ENCODE data around the gene AP4S1. TPM values are rescaled to one million over a fixed set of nuclear protein-coding genes. Genes with fewer than 3 reads are reported as not detected.
A peak's percentile ranks its signal among the peaks of the same experiment; 100 is the strongest.
"Not testable (repeated sequence)": the region's sequence is repeated elsewhere in the genome, so short reads cannot be mapped to it uniquely, and the experiment has no call there.

AP4S1 gene, protein sequence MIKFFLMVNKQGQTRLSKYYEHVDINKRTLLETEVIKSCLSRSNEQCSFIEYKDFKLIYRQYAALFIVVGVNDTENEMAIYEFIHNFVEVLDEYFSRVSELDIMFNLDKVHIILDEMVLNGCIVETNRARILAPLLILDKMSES
- total RNA-seq (ENCODE audit: low replicate concordance), result 10.0 and 11.4 TPM in 2 replicates
- long read RNA-seq, partial matches to known transcripts, result 0 of 3 reads
- long read RNA-seq, other reads (novel, unspliced or antisense), result 2 of 3 reads

- peaks cover 18% of the 10 kb centered on the region for H3K36me3 Mint-ChIP-seq
- DNase-seq (ENCODE audit: extremely low spot score, unreplicated experiment), result peak; percentile 75
- H3K9me3 Mint-ChIP-seq, result no peaks in the 10 kb centered on the region
Measured at GRCh38 chr14:31025367-31026076, at the start of gene AP4S1. Gene AP4S1, plus strand, starts transcription at chr14:31025649. Its CDS starts 40,548 bp downstream, at chr14:31066197.

GRCh38 chr14:30977752-30978151, 47.7 kb upstream of the AP4S1 start:
- Mint-ChIP-seq H3K4me3 (no peak overlapping the region), H3K4me1 (ENCODE audit: unreplicated experiment) (peaks cover 7% of the 10 kb centered on the region), H3K27ac (no peak overlapping the region), H3K27me3 (no peaks in the 10 kb centered on the region), H3K9me3 (no peaks in the 10 kb centered on the region), H3K36me3 (peaks cover 16% of the 10 kb centered on the region)
- no peak for DNase-seq (ENCODE audit: extremely low spot score, unreplicated experiment)
- no peak for TF ChIP-seq CTCF (conservative IDR thresholded peaks at IDR 0.05)

More at GRCh38 chr14:31025367-31026076, at the start of gene AP4S1:
- TF ChIP-seq CTCF (conservative IDR thresholded peaks at IDR 0.05), result no peak
- H3K4me3 Mint-ChIP-seq, result peak within 1 kb of the TSS; percentile 97
- H3K27me3 Mint-ChIP-seq, result no peaks in the 10 kb centered on the region
- peaks cover 26% of the 10 kb centered on the region for H3K4me1 Mint-ChIP-seq (ENCODE audit: unreplicated experiment)
- H3K27ac Mint-ChIP-seq, result peak within 1 kb of the TSS; percentile 99

DNA sequence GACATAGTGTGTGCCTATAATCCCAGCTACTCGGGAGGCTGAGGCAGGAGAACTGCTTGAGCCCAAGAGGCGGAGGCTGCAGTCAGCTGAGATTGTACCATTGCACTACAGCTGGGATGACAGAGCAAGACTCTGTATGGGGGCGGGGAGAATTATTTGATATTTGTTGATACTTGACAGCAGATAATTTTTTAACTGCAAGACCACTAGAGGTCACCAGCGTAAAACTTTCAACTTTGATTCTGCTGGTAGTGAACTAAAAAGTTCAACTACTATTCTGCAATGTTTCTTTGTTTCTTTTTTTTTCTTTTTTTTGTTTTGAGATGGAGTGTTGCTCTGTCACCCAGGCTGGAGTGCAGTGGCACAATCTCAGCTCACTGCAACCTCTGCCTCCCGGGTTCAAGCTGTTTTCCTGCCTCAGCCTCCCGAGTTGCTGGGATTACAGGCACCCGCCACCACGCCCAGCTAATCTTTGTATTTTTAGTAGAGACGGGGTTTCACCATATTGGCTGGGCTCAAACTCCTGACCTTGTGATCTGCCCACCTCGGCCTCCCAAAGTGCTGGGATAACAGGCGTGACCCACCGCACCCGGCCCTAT, 45.2 kb upstream of the AP4S1 start:
- H3K9me3 Mint-ChIP-seq; H3K4me1 Mint-ChIP-seq (ENCODE audit: unreplicated experiment); H3K4me3 Mint-ChIP-seq; H3K27ac Mint-ChIP-seq; H3K27me3 Mint-ChIP-seq; DNase-seq (ENCODE audit: extremely low spot score, unreplicated experiment): not testable (repeated sequence)
- peak; percentile 70 for TF ChIP-seq CTCF (conservative IDR thresholded peaks at IDR 0.05)
- H3K36me3 Mint-ChIP-seq, result peaks cover 13% of the 10 kb centered on the region

DNA sequence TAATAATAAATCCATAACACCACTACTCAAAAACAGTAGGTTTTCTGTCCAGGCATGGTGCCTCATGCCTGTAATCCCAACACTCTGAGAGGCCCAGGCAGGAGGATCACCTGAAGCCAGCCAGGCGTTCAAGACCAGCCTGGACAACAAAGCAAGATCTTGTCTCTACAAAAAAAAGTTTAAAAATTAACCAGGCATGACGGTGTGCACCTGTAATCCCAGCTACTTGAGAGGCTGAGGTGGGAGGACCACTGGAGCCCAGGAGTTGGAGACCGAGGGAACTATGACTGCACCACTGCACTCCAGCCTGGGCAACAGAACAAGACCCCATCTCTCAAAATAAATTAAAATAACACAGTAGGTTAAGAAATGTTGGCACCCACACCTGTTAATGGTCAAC, 44.5 kb upstream of the AP4S1 start:
- H3K4me1 Mint-ChIP-seq (ENCODE audit: unreplicated experiment), result peaks cover 5% of the 10 kb centered on the region
- TF ChIP-seq CTCF (conservative IDR thresholded peaks at IDR 0.05), result no peak
- H3K27me3 Mint-ChIP-seq, result no peaks in the 10 kb centered on the region
- H3K9me3 Mint-ChIP-seq, result no peaks in the 10 kb centered on the region
- peaks cover 17% of the 10 kb centered on the region for H3K36me3 Mint-ChIP-seq
- H3K4me3 Mint-ChIP-seq, result no peak overlapping the region
- no peak overlapping the region for H3K27ac Mint-ChIP-seq
- DNase-seq (ENCODE audit: extremely low spot score, unreplicated experiment), result no peak

- peaks cover 17% of the 10 kb centered on the region for H3K36me3 Mint-ChIP-seq
- DNase-seq (ENCODE audit: extremely low spot score, unreplicated experiment), result no peak
- H3K27ac Mint-ChIP-seq, result no peak overlapping the region
- H3K4me1 Mint-ChIP-seq (ENCODE audit: unreplicated experiment), result peaks cover 9% of the 10 kb centered on the region
- no peak for TF ChIP-seq CTCF (conservative IDR thresholded peaks at IDR 0.05)
- no peak overlapping the region for H3K4me3 Mint-ChIP-seq
- H3K9me3 Mint-ChIP-seq, result no peaks in the 10 kb centered on the region
- no peaks in the 10 kb centered on the region for H3K27me3 Mint-ChIP-seq
Measured at GRCh38 chr14:30982533-30982932, 42.9 kb upstream of the AP4S1 start.

Data from type B pancreatic cell (in vitro differentiated cells).